Colonic mucosa (tissue), 4 donors: ENCODE measurements around the gene ARFGAP1. TPM values are rescaled to one million over a fixed set of nuclear protein-coding genes. Genes with fewer than 3 reads are reported as not detected.

Source experiments
- DNase-seq: peaks from one replicate; pipeline ENCODE4 v3.0.0-alpha.2; 2020
- H3K27ac ChIP-seq: fragments of 200-600 bp; one replicate; pipeline ENCODE4 v1.8.0; 2021
- H3K27me3 ChIP-seq: fragments of 200-600 bp; one replicate; pipeline ENCODE4 v1.8.0; 2021
- H3K36me3 ChIP-seq: fragments of 200-600 bp; one replicate; pipeline ENCODE4 v1.8.0; 2021
- H3K4me1 ChIP-seq: fragments of 200-600 bp; one replicate; pipeline ENCODE4 v1.8.0; 2021; ENCODE audit warnings: mild to moderate bottlenecking
- H3K4me3 ChIP-seq: fragments of 200-600 bp; one replicate; pipeline ENCODE4 v1.8.0; 2021
- H3K9ac ChIP-seq, 2 donors: one replicate each; pipeline ENCODE4 v1.7.0; 2013; ENCODE audit warnings: control low read depth in 2 of 2, low read depth in 2 of 2, low read length in 2 of 2
- H3K9me3 ChIP-seq: fragments of 200-600 bp; one replicate; pipeline ENCODE4 v1.8.0; 2021
- intact Hi-C: fragments of 100-400 bp; cut with DNase I; formaldehyde crosslinking; loops from one replicate; pipeline ENCODE4 v1.14.1; 2022
- total RNA-seq, 2 donors: library from RNA; stranded (reverse); fragmentation: NEBNext Ultra II Directional in 1 of 2; extraction: Animal tissue kit (Norgen Biotek cat#: 25700) in 1 of 2; gene quantifications; one replicate each; pipeline ENCODE4 v1.2.1, GENCODE V29; 2021
- TF ChIP-seq, protein P1 (sequence below): fragments of 200-600 bp; IDR thresholded peaks from one replicate; pipeline ENCODE4 v1.8.0; 2022; ENCODE audit warnings: antibody characterized with exemption, mild to moderate bottlenecking
- donor health status: healthy.
- donor health status: DM: no; HTN: no; CAD: no.
- donor health status: DM: no; HTN: no; CAD: no.

The ARFGAP1 gene
- total RNA-seq, 2 donors from 2014 or later: 66.9 to 109 TPM

DNA sequence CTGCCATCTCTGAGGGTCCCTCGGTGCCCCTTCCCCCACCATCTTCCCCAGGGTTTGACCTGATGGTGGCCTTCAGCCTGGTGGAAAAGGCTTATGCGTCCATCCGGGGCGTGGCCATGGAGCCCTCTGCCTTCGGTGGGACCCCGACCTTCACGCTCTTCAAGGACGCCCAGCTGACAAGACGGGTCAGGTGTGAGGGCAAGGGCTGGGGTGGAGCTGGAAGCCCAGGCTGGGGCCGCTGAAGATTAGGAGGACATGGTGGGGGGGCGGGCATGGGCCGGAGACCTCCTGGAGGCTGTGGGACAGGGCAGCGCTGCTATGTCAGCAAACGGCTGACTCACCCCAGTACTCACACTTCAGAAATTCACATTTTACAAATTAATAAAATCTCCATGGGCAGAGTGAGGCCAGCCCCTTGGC lies 43.9 kb downstream of the ARFGAP1 start:
- TF ChIP-seq, protein P1, sequence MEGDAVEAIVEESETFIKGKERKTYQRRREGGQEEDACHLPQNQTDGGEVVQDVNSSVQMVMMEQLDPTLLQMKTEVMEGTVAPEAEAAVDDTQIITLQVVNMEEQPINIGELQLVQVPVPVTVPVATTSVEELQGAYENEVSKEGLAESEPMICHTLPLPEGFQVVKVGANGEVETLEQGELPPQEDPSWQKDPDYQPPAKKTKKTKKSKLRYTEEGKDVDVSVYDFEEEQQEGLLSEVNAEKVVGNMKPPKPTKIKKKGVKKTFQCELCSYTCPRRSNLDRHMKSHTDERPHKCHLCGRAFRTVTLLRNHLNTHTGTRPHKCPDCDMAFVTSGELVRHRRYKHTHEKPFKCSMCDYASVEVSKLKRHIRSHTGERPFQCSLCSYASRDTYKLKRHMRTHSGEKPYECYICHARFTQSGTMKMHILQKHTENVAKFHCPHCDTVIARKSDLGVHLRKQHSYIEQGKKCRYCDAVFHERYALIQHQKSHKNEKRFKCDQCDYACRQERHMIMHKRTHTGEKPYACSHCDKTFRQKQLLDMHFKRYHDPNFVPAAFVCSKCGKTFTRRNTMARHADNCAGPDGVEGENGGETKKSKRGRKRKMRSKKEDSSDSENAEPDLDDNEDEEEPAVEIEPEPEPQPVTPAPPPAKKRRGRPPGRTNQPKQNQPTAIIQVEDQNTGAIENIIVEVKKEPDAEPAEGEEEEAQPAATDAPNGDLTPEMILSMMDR: no peak
- H3K27ac ChIP-seq: no peak overlapping the region
- H3K9me3 ChIP-seq: no peaks in the 10 kb centered on the region
- H3K4me1 ChIP-seq: no peaks in the 10 kb centered on the region
- no peaks in the 10 kb centered on the region for H3K36me3 ChIP-seq
- no peak overlapping the region for H3K4me3 ChIP-seq
- no peaks in the 10 kb centered on the region for H3K27me3 ChIP-seq
- intact Hi-C loops: no loop called here
- H3K9ac ChIP-seq: no peak overlapping the region
- no peak for DNase-seq

DNA sequence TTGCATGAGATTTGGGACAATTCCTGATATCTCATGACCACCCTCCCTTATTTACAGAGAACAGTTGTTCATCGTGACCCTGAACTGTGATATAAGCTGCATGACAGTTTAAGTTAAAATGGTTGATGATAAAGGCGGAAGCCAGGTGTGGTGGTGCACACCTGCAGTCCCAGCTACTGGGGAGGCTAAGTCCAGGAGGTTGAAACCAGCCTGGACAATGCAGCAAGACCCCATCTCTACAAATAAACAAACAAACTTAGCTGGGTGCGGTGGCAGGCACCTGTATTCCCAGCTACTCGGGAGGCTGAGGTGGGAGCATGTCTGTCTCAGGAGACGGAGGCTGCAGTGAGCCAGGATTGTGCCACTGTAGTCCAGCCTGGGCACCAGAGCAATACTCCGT lies 44.4 kb downstream of the ARFGAP1 start:
- DNase-seq: no peak
- no peaks in the 10 kb centered on the region for H3K27me3 ChIP-seq
- no peak overlapping the region for H3K27ac ChIP-seq
- H3K9me3 ChIP-seq: no peaks in the 10 kb centered on the region
- no peaks in the 10 kb centered on the region for H3K36me3 ChIP-seq
- no peaks in the 10 kb centered on the region for H3K4me1 ChIP-seq
- no peak overlapping the region for H3K9ac ChIP-seq
- TF ChIP-seq, protein P1: no peak
- H3K4me3 ChIP-seq: no peak overlapping the region
- intact Hi-C loops: no loop called here

DNA sequence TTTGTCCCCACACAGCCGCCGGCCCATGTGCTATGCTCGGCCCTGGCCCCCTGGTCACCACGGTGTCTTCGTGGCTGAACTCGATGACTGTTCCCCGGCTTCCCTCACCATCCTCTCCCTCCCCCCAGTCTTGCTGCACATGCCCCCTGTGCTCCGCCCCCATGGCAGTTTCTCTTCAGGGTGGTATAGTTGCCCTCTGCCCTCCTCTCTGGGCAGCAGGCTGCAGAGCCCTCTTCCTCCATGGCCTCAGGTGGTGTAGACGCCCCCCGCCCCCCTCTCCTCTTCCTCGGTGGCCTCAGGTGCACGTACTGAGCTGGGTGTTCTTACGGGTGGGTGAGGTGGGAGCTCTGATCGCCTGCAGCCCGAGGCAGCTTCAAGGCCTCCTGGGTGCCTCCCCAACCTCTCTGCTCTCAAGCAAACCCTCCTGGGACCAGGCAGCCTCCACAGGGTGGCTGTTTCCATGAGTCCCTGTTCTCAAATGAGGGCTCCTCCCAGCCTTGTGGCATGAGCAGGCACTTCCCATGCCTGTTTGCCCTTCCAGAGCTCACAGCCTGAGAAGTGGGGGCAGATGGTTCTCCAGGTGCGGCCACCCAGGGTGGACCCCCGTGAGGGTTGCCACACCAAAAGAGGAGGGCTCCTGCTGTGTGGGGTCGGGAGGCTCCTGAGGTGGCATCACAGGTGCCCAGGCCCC lies 45.1 kb downstream of the ARFGAP1 start:
- H3K9me3 ChIP-seq: no peaks in the 10 kb centered on the region
- no peak for DNase-seq
- intact Hi-C loops: no loop called here
- no peaks in the 10 kb centered on the region for H3K36me3 ChIP-seq
- no peak overlapping the region for H3K4me3 ChIP-seq
- no peaks in the 10 kb centered on the region for H3K27me3 ChIP-seq
- no peak overlapping the region for H3K27ac ChIP-seq
- TF ChIP-seq, protein P1: no peak
- H3K9ac ChIP-seq: no peak overlapping the region
- H3K4me1 ChIP-seq: no peaks in the 10 kb centered on the region

DNA sequence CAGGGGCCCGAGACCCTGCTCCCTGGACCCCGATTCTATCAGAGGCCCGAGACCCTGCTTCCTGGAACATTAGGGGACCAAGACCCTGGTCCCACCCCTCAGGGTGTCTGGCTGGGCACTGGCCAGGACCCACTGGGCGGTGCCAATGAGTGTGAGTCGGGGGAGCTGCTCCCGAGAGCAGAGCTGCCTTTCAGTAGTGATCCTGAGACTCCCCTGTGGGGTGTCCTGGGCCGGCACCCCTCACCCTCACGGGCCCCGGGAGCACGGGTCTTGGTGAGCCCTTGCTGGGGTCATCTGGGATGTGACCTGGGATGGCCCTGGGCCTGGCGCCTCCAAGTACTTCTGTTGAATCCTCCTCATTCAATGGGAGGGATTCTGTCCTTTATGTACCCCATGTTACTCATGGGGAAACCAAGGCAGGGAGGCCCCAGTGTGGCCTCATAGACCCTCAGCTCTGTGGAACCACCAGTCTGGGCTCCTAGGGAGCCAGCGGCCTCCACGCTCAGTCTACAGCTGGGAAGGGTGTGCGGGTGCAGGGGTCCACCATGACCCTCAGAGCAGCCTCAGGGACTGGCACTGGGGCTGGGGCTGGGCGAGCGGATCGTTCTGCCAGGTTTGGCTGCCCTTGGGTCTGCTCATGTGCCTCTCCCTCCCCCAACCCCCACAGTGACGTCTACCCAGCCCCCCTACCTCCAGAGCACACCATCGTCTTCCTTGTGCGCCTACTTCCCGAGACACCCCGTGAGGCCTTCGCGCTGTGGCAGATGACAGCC lies 46.0 kb downstream of the ARFGAP1 start:
- DNase-seq: no peak
- Histone ChIP-seq H3K4me3 (no peak overlapping the region), H3K9ac (no peak overlapping the region), H3K27me3 (no peaks in the 10 kb centered on the region), H3K36me3 (no peaks in the 10 kb centered on the region), H3K4me1 (no peaks in the 10 kb centered on the region), H3K27ac (no peak overlapping the region), H3K9me3 (no peaks in the 10 kb centered on the region)
- TF ChIP-seq, protein P1: no peak
- intact Hi-C loops: no loop called here

DNA sequence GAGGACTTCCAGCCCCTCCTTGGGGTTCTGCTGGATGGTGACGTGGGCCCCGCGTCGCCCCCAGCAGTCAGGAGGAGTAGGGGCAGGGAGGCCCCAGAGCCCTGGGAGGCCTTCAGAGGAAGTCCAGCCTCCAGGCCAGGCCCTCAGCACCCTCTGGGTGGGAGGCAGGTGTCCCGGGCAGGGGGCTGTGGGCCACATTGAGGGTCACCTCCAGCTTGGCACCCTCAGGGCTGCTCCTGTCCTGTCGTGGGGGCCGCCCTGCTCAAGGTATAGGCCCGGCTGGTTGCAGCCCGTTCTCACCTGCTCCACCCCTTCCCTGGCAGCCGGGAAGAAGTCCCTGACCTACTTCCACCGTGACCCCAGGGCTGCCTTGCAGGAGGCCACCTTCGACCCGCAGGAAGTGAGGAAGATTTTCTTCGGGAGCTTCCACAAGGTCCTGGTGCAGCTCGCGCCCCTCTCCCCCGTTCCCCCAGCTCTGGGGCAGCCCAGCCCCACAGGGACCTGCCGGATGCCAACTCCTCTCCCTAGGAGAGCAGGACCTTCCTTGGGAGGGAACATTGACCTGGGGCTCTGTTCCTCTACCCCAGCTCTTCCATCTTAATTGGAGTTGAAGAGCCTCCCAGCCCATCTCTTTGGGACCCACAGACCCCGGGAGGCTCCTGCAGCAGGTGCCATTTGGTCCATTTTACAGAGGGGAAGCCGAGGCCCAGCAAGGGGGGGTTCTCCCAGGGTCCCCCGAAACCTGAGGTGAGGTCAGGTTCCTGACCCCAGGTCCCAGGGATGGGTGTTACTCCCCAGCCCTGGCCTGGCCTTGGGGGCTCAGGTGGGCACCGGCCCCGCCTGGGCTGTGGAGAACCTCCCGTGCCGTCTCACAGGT lies 46.8 kb downstream of the ARFGAP1 start:
- H3K9ac ChIP-seq: no peak overlapping the region
- TF ChIP-seq, protein P1: no peak
- no peak for DNase-seq
- no peak overlapping the region for H3K27ac ChIP-seq
- H3K4me1 ChIP-seq: no peaks in the 10 kb centered on the region
- no peaks in the 10 kb centered on the region for H3K9me3 ChIP-seq
- intact Hi-C loops: no loop called here
- no peak overlapping the region for H3K4me3 ChIP-seq
- H3K36me3 ChIP-seq: no peaks in the 10 kb centered on the region
- H3K27me3 ChIP-seq: no peaks in the 10 kb centered on the region
